GM21423 (cell line): ENCODE results near the gene TRPM6.

Experiments used
- ATAC-seq: cut with Tn5 transposase; IDR thresholded peaks from one replicate; pipeline ENCODE4 v1.9.1; 2021; ENCODE audit warnings: mild to moderate bottlenecking, moderate library complexity; ENCODE audit not compliant: unreplicated experiment

Gene TRPM6

GRCh38 chr9:74726581-74726980, 161.1 kb downstream of the TRPM6 start:
- ATAC-seq: no peak

- ATAC-seq: no peak
These were observed 163.4 kb downstream of the TRPM6 start for GRCh38 chr9:74724317-74724716.

DNA sequence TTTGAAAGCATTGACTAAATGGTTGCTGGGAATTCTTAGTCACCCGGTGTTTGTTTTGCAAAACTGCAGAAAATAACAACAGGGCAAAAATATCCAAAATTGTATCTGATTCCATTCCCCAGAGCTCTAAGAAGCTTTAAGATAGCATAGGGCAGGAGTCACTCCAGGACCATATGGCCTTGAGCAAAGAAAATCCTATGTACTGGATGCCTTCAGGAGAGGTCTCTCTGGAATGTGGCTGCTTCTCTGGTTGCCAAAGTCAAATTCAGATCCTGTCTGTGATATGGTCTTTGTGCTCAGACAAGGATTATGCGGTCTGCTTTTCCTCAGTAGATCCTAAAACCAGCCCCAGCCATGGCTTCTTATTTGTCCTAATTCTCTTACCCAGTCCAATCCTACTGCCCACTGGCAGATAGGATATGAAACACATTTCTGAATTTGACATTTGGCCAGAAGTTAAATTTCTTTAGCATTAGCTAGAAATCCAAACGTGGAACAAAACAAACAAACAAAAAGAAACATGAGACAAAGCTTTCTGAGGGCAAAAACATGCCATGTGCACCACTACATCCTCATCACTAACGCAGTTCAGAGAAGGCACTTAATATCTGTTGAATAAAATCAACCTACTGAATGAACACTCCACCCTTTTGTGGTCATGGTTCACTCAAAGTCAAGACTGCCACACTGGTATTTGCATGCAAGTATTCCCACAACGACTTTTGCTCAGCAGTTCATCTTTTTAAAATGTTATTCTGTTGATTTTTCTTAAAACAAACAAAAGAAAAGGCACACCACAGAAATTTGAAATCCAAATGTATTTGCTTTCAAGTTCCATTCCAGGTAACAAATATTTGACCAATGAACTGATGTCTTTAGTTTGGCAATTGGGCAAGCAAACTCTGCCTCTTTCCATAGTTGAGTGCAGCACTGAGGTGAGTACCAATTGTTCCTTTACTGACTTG, 165.7 kb downstream of the TRPM6 start:
- ATAC-seq: no peak

GRCh38 chr9:74719306-74719705, 168.4 kb downstream of the TRPM6 start:
- no peak for ATAC-seq

DNA sequence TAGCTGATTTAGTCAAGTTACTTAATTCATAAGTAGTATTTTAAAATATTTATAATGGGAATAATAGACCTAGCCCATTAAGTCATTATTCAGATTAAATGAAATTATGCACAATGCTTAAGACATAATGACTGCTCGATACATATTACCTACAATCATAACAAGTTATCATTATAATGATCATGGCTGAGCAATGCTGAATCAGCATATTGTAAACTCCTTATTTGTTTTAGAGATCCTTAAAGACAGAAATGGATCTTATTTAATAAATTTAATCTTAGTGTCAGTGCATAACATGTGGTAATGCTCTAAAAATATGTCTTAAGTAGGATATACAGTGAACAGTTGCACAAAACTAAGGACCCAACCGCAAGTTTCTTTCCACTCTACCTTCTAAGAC, 169.0 kb downstream of the TRPM6 start:
- no peak for ATAC-seq

- ATAC-seq: no peak
These were observed 176.4 kb downstream of the TRPM6 start for GRCh38 chr9:74711341-74711740.

DNA sequence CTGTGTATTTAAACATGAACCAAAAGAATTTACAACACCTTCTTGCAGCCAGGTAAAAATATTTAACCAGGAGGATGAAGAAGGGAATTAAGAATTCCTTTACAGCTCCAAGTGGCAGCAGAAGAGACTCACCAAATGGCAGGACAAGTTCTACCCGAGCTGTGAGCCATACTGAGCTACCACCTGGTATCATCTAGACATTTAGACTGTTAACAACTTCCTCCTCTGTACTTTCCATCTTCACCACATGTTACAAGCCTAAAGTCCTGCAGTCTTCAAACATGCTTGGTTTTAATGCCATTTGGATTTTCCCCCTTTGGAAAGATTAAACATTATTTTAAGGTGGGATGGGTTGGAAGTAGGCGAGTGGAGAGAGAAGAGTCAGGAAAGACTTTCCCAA, 190.2 kb downstream of the TRPM6 start:
- ATAC-seq: no peak

GRCh38 chr9:74696520-74696919, 191.2 kb downstream of the TRPM6 start:
- ATAC-seq: no peak

DNA sequence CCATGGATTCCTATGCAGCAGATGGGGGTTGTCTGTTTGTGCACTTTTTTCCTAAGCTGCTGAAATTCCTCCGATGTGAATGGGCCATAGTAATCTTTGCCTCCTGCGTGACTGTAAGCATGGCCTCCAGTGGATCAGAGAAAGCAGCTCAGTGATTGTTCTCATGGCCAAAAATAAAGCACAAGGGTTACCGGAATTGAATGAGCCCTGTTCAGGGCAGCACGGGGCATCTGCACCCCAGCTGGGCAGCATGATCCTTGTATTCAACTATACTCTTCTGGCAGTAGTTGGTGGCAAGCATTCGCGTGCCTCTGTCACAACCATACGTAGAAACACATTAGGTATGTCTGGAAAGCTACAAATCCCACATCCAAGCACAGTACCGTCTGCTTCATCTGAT, 196.7 kb downstream of the TRPM6 start:
- ATAC-seq: no peak

DNA sequence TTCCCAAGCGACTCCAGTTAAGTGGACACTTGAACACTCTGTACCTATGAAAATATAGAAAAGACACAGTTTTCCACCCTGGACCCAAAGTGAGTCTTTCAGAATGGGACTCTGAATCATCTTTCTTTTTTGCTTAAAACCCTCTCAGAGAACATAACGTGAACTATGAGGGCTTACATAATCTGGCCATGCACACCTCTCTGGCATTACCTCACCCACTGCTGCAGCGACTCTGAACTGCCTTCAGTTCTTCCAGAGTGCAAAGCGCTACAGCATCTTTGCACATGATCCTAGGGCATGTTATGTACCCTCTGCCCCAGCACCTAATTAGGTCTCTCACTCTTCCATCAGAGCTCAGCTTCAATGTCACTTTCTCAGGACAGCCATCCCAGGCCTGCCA, 204.4 kb downstream of the TRPM6 start:
- no peak for ATAC-seq

DNA sequence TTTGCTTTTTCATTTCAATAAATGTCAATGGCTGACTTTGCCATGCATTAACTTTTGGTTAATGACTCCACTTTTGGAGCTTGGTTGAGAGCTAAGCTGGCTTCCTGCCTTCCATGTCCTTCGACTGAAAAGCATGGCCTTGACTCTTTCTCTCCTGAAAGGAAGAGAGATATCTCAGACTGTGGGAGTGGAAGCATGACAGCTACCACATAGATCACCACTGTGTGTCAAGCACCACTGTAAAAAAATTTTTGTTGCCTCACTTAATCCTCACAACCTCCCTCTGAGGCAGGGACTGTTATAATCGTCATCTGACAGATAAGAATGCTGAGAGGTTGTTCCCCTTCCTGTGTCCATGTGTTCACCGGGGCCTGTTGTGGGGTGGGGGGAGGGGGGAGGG, 205.8 kb downstream of the TRPM6 start:
- no peak for ATAC-seq

DNA sequence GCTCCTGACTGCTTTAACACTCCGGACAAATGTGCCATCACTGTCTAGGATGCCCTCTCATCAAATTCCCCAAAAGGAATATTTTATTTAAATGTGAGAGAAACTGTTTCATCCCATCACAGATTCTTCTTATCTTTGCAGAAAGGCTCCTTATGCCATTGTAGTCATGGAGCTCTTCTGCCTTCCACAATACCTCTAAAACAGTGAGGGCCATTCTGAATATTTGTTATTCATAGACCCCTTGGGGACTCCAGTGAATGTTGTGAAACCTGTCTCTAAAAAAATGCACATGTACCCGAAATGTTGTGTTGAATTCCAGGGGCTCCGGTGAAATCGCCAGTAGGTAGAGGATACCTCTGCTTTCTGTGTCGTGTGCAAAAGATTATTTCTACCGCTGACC, 213.6 kb downstream of the TRPM6 start:
- ATAC-seq: no peak
